H1 (cell line): ENCODE results near the gene WDR64. TPM values are rescaled to one million over a fixed set of nuclear protein-coding genes. Genes with fewer than 3 reads are reported as not detected.

Experiments
- CTCF ChIA-PET: fragments of 300-600 bp; sonication (Branson Sonifier 250); formaldehyde crosslinking; loops from one replicate; lab custom pipeline; 2021; ENCODE audit not compliant: partially characterized antibody; lab: Charles Lee
- POLR2A ChIA-PET: fragments of 300-600 bp; sonication (Branson Sonifier 250); formaldehyde crosslinking; loops from one replicate; lab custom pipeline; 2021; ENCODE audit warnings: inconsistent platforms; ENCODE audit not compliant: partially characterized antibody; lab: Charles Lee
- DNase-seq, 2 experiments: peaks; one replicate each; pipeline versions ENCODE4 v3.0.0 to v3.0.0-alpha.2; 2010 to 2022; ENCODE audit warnings: low spot score in 2 of 2, low read depth in 1 of 2, mixed read lengths in 1 of 2
- FAIRE-seq: peaks from 2 replicates; lab custom pipeline; 2011; peaks lifted over from hg19 to GRCh38; lab: Jason Lieb, UNC
- H2AFZ ChIP-seq: 2 replicates; pipeline ENCODE4 v1.8.1; 2012; ENCODE audit warnings: low read length, inconsistent platforms
- H2AK5ac ChIP-seq: 2 replicates; pipeline ENCODE4 v1.6.1; 2013; ENCODE audit warnings: low read depth, low read length
- H2BK120ac ChIP-seq: replicated peaks from 2 replicates; pipeline ENCODE3; 2013; ENCODE audit warnings: low read depth, low read length, inconsistent platforms
- H2BK12ac ChIP-seq: 2 replicates; pipeline ENCODE4 v1.6.1; 2013; ENCODE audit warnings: low read depth, low read length
- H2BK15ac ChIP-seq: 2 replicates; pipeline ENCODE4 v1.6.1; 2013; ENCODE audit warnings: low read length
- H2BK20ac ChIP-seq: 2 replicates; pipeline ENCODE4 v1.6.1; 2013; ENCODE audit warnings: low read length
- H2BK5ac ChIP-seq: 2 replicates; pipeline ENCODE4 v1.6.1; 2013; ENCODE audit warnings: low read depth, low read length
- H3K14ac ChIP-seq: 2 replicates; pipeline ENCODE4 v1.6.1; 2013; ENCODE audit warnings: inconsistent platforms; ENCODE audit not compliant: insufficient read length
- H3K18ac ChIP-seq: 2 replicates; pipeline ENCODE4 v1.6.1; 2013; ENCODE audit warnings: low read length; ENCODE audit errors: extremely low read depth
- H3K23ac ChIP-seq: 2 replicates; pipeline ENCODE4 v1.6.1; 2013; ENCODE audit warnings: inconsistent platforms; ENCODE audit not compliant: insufficient read length
- H3K23me2 ChIP-seq: 2 replicates; pipeline ENCODE4 v1.6.1; 2013; ENCODE audit warnings: low read depth, low read length
- H3K27ac ChIP-seq: 2 replicates; pipeline ENCODE4 v1.6.1; 2011; ENCODE audit warnings: low read depth, low read length, inconsistent platforms
- H3K27me3 ChIP-seq, 4 experiments: replicated peaks in 1 of 4; 1 replicate in 1 of 4; 2 replicates in 3 of 4; pipeline versions ENCODE4 v1.6.1 to v1.8.1; 2011 to 2013; ENCODE audit warnings: low read length in 3 of 4, mild to moderate bottlenecking in 3 of 4, inconsistent platforms in 2 of 4, mixed read lengths in 2 of 4, moderate library complexity in 1 of 4; ENCODE audit not compliant: control insufficient read depth in 3 of 4, insufficient read depth in 3 of 4; ENCODE audit errors: extremely low read depth in 1 of 4
- H3K36me3 ChIP-seq, 4 experiments: 2 replicates each; pipeline versions ENCODE4 v1.6.1 to v1.8.1; 2011 to 2013; ENCODE audit warnings: mild to moderate bottlenecking in 4 of 4, low read length in 3 of 4, moderate library complexity in 2 of 4, control low read depth in 1 of 4, inconsistent platforms in 1 of 4; ENCODE audit not compliant: insufficient read depth in 4 of 4, control insufficient read depth in 2 of 4
- H3K4ac ChIP-seq: replicated peaks from 2 replicates; pipeline ENCODE3; 2013; ENCODE audit warnings: low read length, low read depth, mixed read lengths, inconsistent platforms; ENCODE audit not compliant: insufficient read length
- H3K4me1 ChIP-seq, 4 experiments: replicated peaks in 1 of 4; 1 replicate in 1 of 4; 2 replicates in 3 of 4; pipeline versions ENCODE4 v1.6.1 to v1.8.1; 2011 to 2013; ENCODE audit warnings: low read length in 3 of 4, inconsistent platforms in 2 of 4, mixed read lengths in 1 of 4; ENCODE audit not compliant: insufficient read depth in 4 of 4, control insufficient read depth in 3 of 4
- H3K4me2 ChIP-seq, 2 experiments: 2 replicates each; pipeline versions ENCODE4 v1.6.1 to v1.8.1; 2011 to 2013; ENCODE audit warnings: low read depth in 2 of 2, low read length in 2 of 2, control low read depth in 1 of 2, inconsistent platforms in 1 of 2, mild to moderate bottlenecking in 1 of 2; ENCODE audit not compliant: insufficient read depth in 1 of 2
- H3K4me3 ChIP-seq, 4 experiments: fragments of 200-600, 300-600 bp in 1 of 4; sonication (generic), shearing (Covaris generic), sonication (Bioruptor Twin) in 1 of 4; 2 replicates each; pipeline versions ENCODE4 v1.5.1 to v1.8.1; 2011 to 2016; ENCODE audit warnings: low read length in 4 of 4, low read depth in 3 of 4, control low read depth in 2 of 4, inconsistent platforms in 2 of 4, mild to moderate bottlenecking in 2 of 4, mixed read lengths in 1 of 4, moderate library complexity in 1 of 4; ENCODE audit not compliant: insufficient read depth in 2 of 4; ENCODE audit errors: extremely low read depth in 1 of 4
- H3K56ac ChIP-seq: replicated peaks from 2 replicates; pipeline ENCODE3; 2013; ENCODE audit warnings: low read depth, mild to moderate bottlenecking, mixed read lengths, low read length, inconsistent platforms; ENCODE audit not compliant: insufficient read length
- H3K79me1 ChIP-seq: 2 replicates; pipeline ENCODE4 v1.6.1; 2013; ENCODE audit warnings: low read depth, low read length, control low read depth
- H3K79me2 ChIP-seq, 2 experiments: 2 replicates each; pipeline versions ENCODE4 v1.6.1 to v1.8.1; 2012 to 2013; ENCODE audit warnings: low read length in 2 of 2, mild to moderate bottlenecking in 2 of 2, inconsistent platforms in 1 of 2; ENCODE audit not compliant: insufficient read depth in 2 of 2, control insufficient read depth in 1 of 2
- H3K9ac ChIP-seq, 4 experiments: replicated peaks in 1 of 4; 1 replicate in 1 of 4; 2 replicates in 3 of 4; pipeline versions ENCODE4 v1.6.1 to v1.8.1; 2011 to 2013; ENCODE audit warnings: low read depth in 3 of 4, low read length in 3 of 4, control low read depth in 2 of 4, mild to moderate bottlenecking in 2 of 4, moderate library complexity in 2 of 4, inconsistent platforms in 1 of 4; ENCODE audit errors: extremely low read depth in 1 of 4
- H3K9me3 ChIP-seq, 2 experiments: 2 replicates each; pipeline versions ENCODE4 v1.6.1 to v1.8.1; 2012 to 2013; ENCODE audit warnings: mild to moderate bottlenecking in 2 of 2, moderate library complexity in 2 of 2, control low read depth in 1 of 2, inconsistent platforms in 1 of 2, low read depth in 1 of 2, low read length in 1 of 2, mixed read lengths in 1 of 2; ENCODE audit not compliant: insufficient read depth in 2 of 2
- H4K20me1 ChIP-seq, 2 experiments: replicated peaks in 1 of 2; 2 replicates each; pipeline versions ENCODE3 to v1.8.1; 2011 to 2013; ENCODE audit warnings: inconsistent platforms in 2 of 2, low read length in 2 of 2, mild to moderate bottlenecking in 1 of 2; ENCODE audit not compliant: insufficient read depth in 2 of 2, control insufficient read depth in 1 of 2
- H4K5ac ChIP-seq: 2 replicates; pipeline ENCODE4 v1.6.1; 2013; ENCODE audit warnings: low read length, low read depth, mixed read lengths, inconsistent platforms; ENCODE audit not compliant: insufficient read length
- H4K8ac ChIP-seq: 2 replicates; pipeline ENCODE4 v1.8.0; 2013; ENCODE audit warnings: mild to moderate bottlenecking, moderate library complexity, low read length, inconsistent platforms; ENCODE audit not compliant: insufficient read depth; ENCODE audit errors: extremely low read depth
- H4K91ac ChIP-seq: replicated peaks from 2 replicates; pipeline ENCODE3; 2013; ENCODE audit warnings: low read length, mixed read lengths, inconsistent platforms; ENCODE audit not compliant: insufficient read length
- CREB1 ChIP-seq: IDR thresholded peaks from 2 replicates; pipeline ENCODE4 v1.6.1; 2012; ENCODE audit warnings: inconsistent platforms
- SP2 ChIP-seq: IDR thresholded peaks from 2 replicates; pipeline ENCODE4 v1.6.1; 2012; ENCODE audit warnings: mild to moderate bottlenecking, low read length, inconsistent platforms
- WGBS, 2 experiments: shearing (Covaris generic) in 1 of 2; methylation state at CpG; one replicate each; pipeline versions ENCODE4 v1.1.6 to v1.1.7; 2013 to 2015; ENCODE audit warnings: low lambda C conversion rate in 2 of 2, mixed read lengths in 2 of 2, inconsistent platforms in 1 of 2, low coverage in 1 of 2, missing lambda C conversion rate in 1 of 2; ENCODE audit not compliant: insufficient replicate concordance in 2 of 2, insufficient coverage in 1 of 2, insufficient read length in 1 of 2; ENCODE audit errors: extremely low coverage in 1 of 2, missing lambda C conversion rate in 1 of 2; 5-methylcytosine and 5-hydroxymethylcytosine counted together
- polyA plus RNA-seq, 7 experiments: library from polyadenylated mRNA; depleted of rRNA in 3 of 7; stranded (reverse) in 5 of 7; unstranded in 2 of 7; fragments of >200 nt in 5 of 7; fragments of 200-250 nt in 2 of 7; gene quantifications; 1 replicate in 5 of 7; 2 replicates in 1 of 7; 4 replicates in 1 of 7; pipeline versions ENCODE4 v1.2.1 to v1.2.3, GENCODE V29; 2011 to 2013; ENCODE audit warnings: missing spikeins in 2 of 7, mixed read lengths in 2 of 7
- total RNA-seq: library from RNA; stranded (reverse); fragmentation: NEBNext Ultra II Directional; extraction: Animal tissue kit (Norgen Biotek cat#: 25700); gene quantifications from 2 replicates; pipeline ENCODE4 v1.2.1, GENCODE V29; 2021

WDR64 gene
- total and polyA plus RNA-seq, 2 of the 8 experiments (the other 6 are each of a cell fraction or from before 2014, with no cell fraction given), result 0.02 TPM; not detected in 1

GRCh38 chr1:241636291-241636690 is 15.8 kb upstream of the WDR64 start:
- Histone ChIP-seq H3K36me3 (peaks cover 0 to 33% (median 11%) of the 10 kb centered on the region in 4 experiments; a peak in 6 of 8 replicates), H3K27me3 (no peaks in the 10 kb centered on the region; a peak in 1 of 7 replicates)
- no peak for TF ChIP-seq CREB1
- TF ChIP-seq SP2, result no peak
- TF ChIP-seq, all 59 proteins: peak for 0
- H3K4me3 ChIP-seq, result no peak overlapping the region
- H2BK120ac ChIP-seq, result no peak overlapping the region
- no peak overlapping the region for H4K91ac ChIP-seq
- ChIA-PET CTCF (interaction anchor here (0.5 kb wide), 1 partner anchor 354 kb away, joined by 5 read pairs; no protein-coding TSS in a partner anchor), POLR2A (no interaction called here)
- H3K4me2 ChIP-seq, result no peak overlapping the region; a peak in 1 of 4 replicates
- H3K4ac ChIP-seq, result no peak overlapping the region
- no peak overlapping the region for H2AFZ ChIP-seq
- H3K23ac ChIP-seq, result no peak overlapping the region
- no peak overlapping the region for H3K27ac ChIP-seq
- H2BK5ac ChIP-seq, result no peak overlapping the region
- no peak overlapping the region for H3K14ac ChIP-seq
- no peak for FAIRE-seq
- H3K9ac ChIP-seq, result no peak overlapping the region
- no peak for DNase-seq
- no peak overlapping the region for H3K18ac ChIP-seq
- H3K23me2 ChIP-seq, result peaks cover 4% of the 10 kb centered on the region; the same call in 1 of the 2 replicates
- H2AK5ac ChIP-seq, result no peak overlapping the region
- 100% methylated on average over 1 of the region's 1 CpG; no CpG with 5 or more reads in 1 of the 2 experiments for WGBS, 2 experiments
- no peaks in the 10 kb centered on the region for H3K9me3 ChIP-seq
- no peak overlapping the region for H2BK15ac ChIP-seq
- H4K8ac ChIP-seq, result no peak overlapping the region
- no peak overlapping the region for H3K56ac ChIP-seq
- no peak overlapping the region for H4K5ac ChIP-seq
- H4K20me1 ChIP-seq, result peaks cover 0 to 13% of the 10 kb centered on the region in 2 experiments
- no peak overlapping the region for H2BK20ac ChIP-seq
- no peak overlapping the region for H2BK12ac ChIP-seq
- H3K79me2 ChIP-seq, result peaks cover 3 to 78% of the 10 kb centered on the region in 2 experiments; a peak in 3 of 4 replicates
- H3K4me1 ChIP-seq, result peaks cover 0 to 7% (median 3%) of the 10 kb centered on the region in 4 experiments; a peak in 5 of 7 replicates
- peaks cover 3% of the 10 kb centered on the region; the same call in 1 of the 2 replicates for H3K79me1 ChIP-seq
